Glutamatergic neuron (in vitro differentiated cells): ENCODE measurements around the gene BSDC1. TPM values are rescaled to one million over a fixed set of nuclear protein-coding genes. Genes with fewer than 3 reads are reported as not detected.
A peak's percentile ranks its signal among the peaks of the same experiment; 100 is the strongest.

Source experiments
- DNase-seq: peaks from one replicate; pipeline ENCODE4 v3.0.0; 2022
- H3K27ac Mint-ChIP-seq: one replicate; pipeline ENCODE4 v1.8.0; 2020; ENCODE audit warnings: mild to moderate bottlenecking, mixed read lengths, inconsistent platforms; ENCODE audit not compliant: unreplicated experiment
- H3K27me3 Mint-ChIP-seq: one replicate; pipeline ENCODE4 v1.8.0; 2020; ENCODE audit warnings: mild to moderate bottlenecking, moderate library complexity, mixed read lengths, inconsistent platforms; ENCODE audit not compliant: unreplicated experiment
- H3K36me3 Mint-ChIP-seq: one replicate; pipeline ENCODE4 v1.8.0; 2020; ENCODE audit warnings: mild to moderate bottlenecking, mixed read lengths, inconsistent platforms; ENCODE audit not compliant: unreplicated experiment
- H3K4me1 Mint-ChIP-seq: one replicate; pipeline ENCODE4 v1.8.0; 2020; ENCODE audit warnings: mild to moderate bottlenecking, low read depth, mixed read lengths, inconsistent platforms; ENCODE audit not compliant: unreplicated experiment
- H3K4me3 Mint-ChIP-seq: one replicate; pipeline ENCODE4 v1.8.0; 2020; ENCODE audit warnings: mild to moderate bottlenecking, mixed read lengths, inconsistent platforms; ENCODE audit not compliant: unreplicated experiment
- H3K9me3 Mint-ChIP-seq: one replicate; pipeline ENCODE4 v1.8.0; 2020; ENCODE audit warnings: mild to moderate bottlenecking, moderate library complexity, mixed read lengths, inconsistent platforms; ENCODE audit not compliant: unreplicated experiment
- CTCF ChIP-seq: fragments of 200-600 bp; sonication (generic); IDR thresholded peaks from one replicate; pipeline ENCODE4 v1.5.0; 2021; ENCODE audit not compliant: partially characterized antibody, unreplicated experiment
- total RNA-seq: library from RNA; stranded (reverse); fragmentation: NEBNext Ultra II Directional; extraction: Animal tissue kit (Norgen Biotek cat#: 25700); gene quantifications from one replicate; pipeline ENCODE4 v1.2.1, GENCODE V29; 2021; ENCODE audit not compliant: unreplicated experiment

Gene BSDC1
- total RNA-seq, 1 donor from 2014 or later, result 161 TPM

GRCh38 chr1:32393832-32394140 lies 455 bp downstream of the BSDC1 start:
- peak overlapping the region; percentile 99 for H3K27ac Mint-ChIP-seq
- H3K36me3 Mint-ChIP-seq, result no peaks in the 10 kb centered on the region
- H3K27me3 Mint-ChIP-seq, result peaks cover 13% of the 10 kb centered on the region
- H3K4me1 Mint-ChIP-seq, result peaks cover 10% of the 10 kb centered on the region
- TF ChIP-seq CTCF, result no peak
- H3K4me3 Mint-ChIP-seq, result peak overlapping the region; percentile 100
- peaks cover 16% of the 10 kb centered on the region for H3K9me3 Mint-ChIP-seq
- DNase-seq, result peak; percentile 67

GRCh38 chr1:32393136-32393535 lies 1.1 kb downstream of the BSDC1 start:
- Mint-ChIP-seq H3K27me3 (peaks cover 10% of the 10 kb centered on the region), H3K4me1 (peaks cover 10% of the 10 kb centered on the region), H3K4me3 (peak overlapping the region; percentile 100), H3K27ac (peak overlapping the region; percentile 99), H3K36me3 (no peaks in the 10 kb centered on the region), H3K9me3 (peaks cover 16% of the 10 kb centered on the region)
- TF ChIP-seq CTCF, result no peak
- DNase-seq, result no peak

- peaks cover 10% of the 10 kb centered on the region for H3K4me1 Mint-ChIP-seq
- peaks cover 10% of the 10 kb centered on the region for H3K27me3 Mint-ChIP-seq
- no peak overlapping the region for H3K27ac Mint-ChIP-seq
- no peaks in the 10 kb centered on the region for H3K36me3 Mint-ChIP-seq
- peaks cover 16% of the 10 kb centered on the region for H3K9me3 Mint-ChIP-seq
- no peak for TF ChIP-seq CTCF
- no peak for DNase-seq
- peak overlapping the region; percentile 100 for H3K4me3 Mint-ChIP-seq
These were observed 1.9 kb downstream of the BSDC1 start for GRCh38 chr1:32392325-32392724.

GRCh38 chr1:32390904-32391870 lies 3.1 kb downstream of the BSDC1 start:
- Mint-ChIP-seq H3K27ac (no peak overlapping the region), H3K27me3 (peaks cover 10% of the 10 kb centered on the region), H3K36me3 (no peaks in the 10 kb centered on the region), H3K4me1 (peaks cover 10% of the 10 kb centered on the region), H3K4me3 (no peak overlapping the region), H3K9me3 (peaks cover 16% of the 10 kb centered on the region)
- no peak for TF ChIP-seq CTCF
- no peak for DNase-seq

GRCh38 chr1:32388641-32389040 lies 5.6 kb downstream of the BSDC1 start:
- peaks cover under 1% of the 10 kb centered on the region for H3K27me3 Mint-ChIP-seq
- no peaks in the 10 kb centered on the region for H3K36me3 Mint-ChIP-seq
- H3K9me3 Mint-ChIP-seq, result peaks cover 5% of the 10 kb centered on the region
- H3K27ac Mint-ChIP-seq, result no peak overlapping the region
- no peak for TF ChIP-seq CTCF
- DNase-seq, result no peak
- H3K4me1 Mint-ChIP-seq, result peaks cover 9% of the 10 kb centered on the region
- H3K4me3 Mint-ChIP-seq, result no peak overlapping the region
